ENCODE results near the gene POU6F2. TPM values are rescaled to one million over a fixed set of nuclear protein-coding genes. Genes with fewer than 3 reads are reported as not detected.

POU6F2 gene
- total RNA-seq, 1 experiment from 2014 or later = 2.9 TPM

- no peak for TF ChIP-seq RELA (CRISPR knock-in tag; IDR thresholded peaks at IDR 0.05; ENCODE audit: borderline replicate concordance)
- TF ChIP-seq, protein P1, sequence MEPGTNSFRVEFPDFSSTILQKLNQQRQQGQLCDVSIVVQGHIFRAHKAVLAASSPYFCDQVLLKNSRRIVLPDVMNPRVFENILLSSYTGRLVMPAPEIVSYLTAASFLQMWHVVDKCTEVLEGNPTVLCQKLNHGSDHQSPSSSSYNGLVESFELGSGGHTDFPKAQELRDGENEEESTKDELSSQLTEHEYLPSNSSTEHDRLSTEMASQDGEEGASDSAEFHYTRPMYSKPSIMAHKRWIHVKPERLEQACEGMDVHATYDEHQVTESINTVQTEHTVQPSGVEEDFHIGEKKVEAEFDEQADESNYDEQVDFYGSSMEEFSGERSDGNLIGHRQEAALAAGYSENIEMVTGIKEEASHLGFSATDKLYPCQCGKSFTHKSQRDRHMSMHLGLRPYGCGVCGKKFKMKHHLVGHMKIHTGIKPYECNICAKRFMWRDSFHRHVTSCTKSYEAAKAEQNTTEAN (CRISPR knock-in tag; IDR thresholded peaks at IDR 0.05) = no peak
- no peak for TF ChIP-seq ZNF671 (CRISPR knock-in tag; IDR thresholded peaks at IDR 0.05)
- TF ChIP-seq, protein P2, sequence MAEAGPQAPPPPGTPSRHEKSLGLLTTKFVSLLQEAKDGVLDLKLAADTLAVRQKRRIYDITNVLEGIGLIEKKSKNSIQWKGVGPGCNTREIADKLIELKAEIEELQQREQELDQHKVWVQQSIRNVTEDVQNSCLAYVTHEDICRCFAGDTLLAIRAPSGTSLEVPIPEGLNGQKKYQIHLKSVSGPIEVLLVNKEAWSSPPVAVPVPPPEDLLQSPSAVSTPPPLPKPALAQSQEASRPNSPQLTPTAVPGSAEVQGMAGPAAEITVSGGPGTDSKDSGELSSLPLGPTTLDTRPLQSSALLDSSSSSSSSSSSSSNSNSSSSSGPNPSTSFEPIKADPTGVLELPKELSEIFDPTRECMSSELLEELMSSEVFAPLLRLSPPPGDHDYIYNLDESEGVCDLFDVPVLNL (CRISPR knock-in tag; IDR thresholded peaks at IDR 0.05; ENCODE audit: borderline replicate concordance, low read depth) = no peak
- TF ChIP-seq HMGXB4 (CRISPR knock-in tag; IDR thresholded peaks at IDR 0.05) = no peak
- TF ChIP-seq ATF2 (CRISPR knock-in tag; IDR thresholded peaks at IDR 0.05; ENCODE audit: borderline replicate concordance, low read depth) = no peak
- TF ChIP-seq, protein P3, sequence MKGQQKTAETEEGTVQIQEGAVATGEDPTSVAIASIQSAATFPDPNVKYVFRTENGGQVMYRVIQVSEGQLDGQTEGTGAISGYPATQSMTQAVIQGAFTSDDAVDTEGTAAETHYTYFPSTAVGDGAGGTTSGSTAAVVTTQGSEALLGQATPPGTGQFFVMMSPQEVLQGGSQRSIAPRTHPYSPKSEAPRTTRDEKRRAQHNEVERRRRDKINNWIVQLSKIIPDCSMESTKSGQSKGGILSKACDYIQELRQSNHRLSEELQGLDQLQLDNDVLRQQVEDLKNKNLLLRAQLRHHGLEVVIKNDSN (CRISPR knock-in tag; IDR thresholded peaks at IDR 0.05) = no peak
- no peak for TF ChIP-seq ZSCAN18 (CRISPR knock-in tag; IDR thresholded peaks at IDR 0.05)
- no peak for TF ChIP-seq CBFB (CRISPR knock-in tag; IDR thresholded peaks at IDR 0.05; ENCODE audit: low read depth)
- no peak for TF ChIP-seq PRDM15 (CRISPR knock-in tag; IDR thresholded peaks at IDR 0.05)
- no peak for TF ChIP-seq ESRRA (CRISPR knock-in tag; IDR thresholded peaks at IDR 0.05; ENCODE audit: borderline replicate concordance)
- TF ChIP-seq, protein P4, sequence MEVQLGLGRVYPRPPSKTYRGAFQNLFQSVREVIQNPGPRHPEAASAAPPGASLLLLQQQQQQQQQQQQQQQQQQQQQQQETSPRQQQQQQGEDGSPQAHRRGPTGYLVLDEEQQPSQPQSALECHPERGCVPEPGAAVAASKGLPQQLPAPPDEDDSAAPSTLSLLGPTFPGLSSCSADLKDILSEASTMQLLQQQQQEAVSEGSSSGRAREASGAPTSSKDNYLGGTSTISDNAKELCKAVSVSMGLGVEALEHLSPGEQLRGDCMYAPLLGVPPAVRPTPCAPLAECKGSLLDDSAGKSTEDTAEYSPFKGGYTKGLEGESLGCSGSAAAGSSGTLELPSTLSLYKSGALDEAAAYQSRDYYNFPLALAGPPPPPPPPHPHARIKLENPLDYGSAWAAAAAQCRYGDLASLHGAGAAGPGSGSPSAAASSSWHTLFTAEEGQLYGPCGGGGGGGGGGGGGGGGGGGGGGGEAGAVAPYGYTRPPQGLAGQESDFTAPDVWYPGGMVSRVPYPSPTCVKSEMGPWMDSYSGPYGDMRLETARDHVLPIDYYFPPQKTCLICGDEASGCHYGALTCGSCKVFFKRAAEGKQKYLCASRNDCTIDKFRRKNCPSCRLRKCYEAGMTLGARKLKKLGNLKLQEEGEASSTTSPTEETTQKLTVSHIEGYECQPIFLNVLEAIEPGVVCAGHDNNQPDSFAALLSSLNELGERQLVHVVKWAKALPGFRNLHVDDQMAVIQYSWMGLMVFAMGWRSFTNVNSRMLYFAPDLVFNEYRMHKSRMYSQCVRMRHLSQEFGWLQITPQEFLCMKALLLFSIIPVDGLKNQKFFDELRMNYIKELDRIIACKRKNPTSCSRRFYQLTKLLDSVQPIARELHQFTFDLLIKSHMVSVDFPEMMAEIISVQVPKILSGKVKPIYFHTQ (CRISPR knock-in tag; IDR thresholded peaks at IDR 0.05) = no peak
- no peak for TF ChIP-seq NFATC4 (CRISPR knock-in tag; IDR thresholded peaks at IDR 0.05)
- peaks cover 51% of the 10 kb centered on the region for H3K4me1 Mint-ChIP-seq
- no peaks in the 10 kb centered on the region for H3K36me3 Mint-ChIP-seq
- ChIA-PET CTCF (no interaction called here), POLR2A (no interaction called here)
- H3K27me3 Mint-ChIP-seq (ENCODE audit: low read depth) = peaks cover 3% of the 10 kb centered on the region
- H3K27ac Mint-ChIP-seq = no peak overlapping the region
- ATAC-seq = no peak
- H3K9me3 Mint-ChIP-seq = no peaks in the 10 kb centered on the region
- no peak overlapping the region for H3K4me3 Mint-ChIP-seq
- DNase-seq (ENCODE audit: low spot score) = no peak
These were observed 106.1 kb downstream of the POU6F2 start for GRCh38 chr7:39083781-39084180.
